PFSK-1 (cell line): ENCODE measurements around the gene BET1.

Experiments used
- FOXP2 ChIP-seq: optimal IDR thresholded peaks from 2 replicates; pipeline ENCODE3; 2011; ENCODE audit warnings: borderline replicate concordance, control low read depth, inconsistent platforms; ENCODE audit not compliant: insufficient read depth; ENCODE audit errors: extremely low read length, extremely low read depth
- POLR2AphosphoS5 ChIP-seq: IDR thresholded peaks from 2 replicates; pipeline ENCODE4 v1.6.1; 2012; ENCODE audit warnings: low read depth, mild to moderate bottlenecking, control low read depth, low read length, moderate library complexity
- REST ChIP-seq, 2 experiments: IDR thresholded peaks; 2 replicates each; pipeline versions ENCODE4 v1.6.1 to v1.8.0; 2011 to 2012; ENCODE audit warnings: low read depth in 2 of 2, low read length in 2 of 2, control low read depth in 1 of 2, inconsistent platforms in 1 of 2, mild to moderate bottlenecking in 1 of 2, moderate library complexity in 1 of 2; ENCODE audit not compliant: insufficient read depth in 1 of 2
- TAF1 ChIP-seq: IDR thresholded peaks from 2 replicates; pipeline ENCODE4 v1.6.1; 2012; ENCODE audit warnings: low read length, control low read depth, borderline replicate concordance; ENCODE audit not compliant: insufficient read depth

GRCh38 chr7:94012746-94013145 lies 8.6 kb upstream of the BET1 start:
- no peak for TF ChIP-seq FOXP2
- no peak for TF ChIP-seq POLR2AphosphoS5
- no peak for TF ChIP-seq TAF1
- TF ChIP-seq REST (IDR thresholded peaks at IDR 0.05; ENCODE audit: insufficient read depth in 1 of 2, low read depth in 2 of 2, low read length in 2 of 2): no peak
